Measurements from ENCODE around the gene ABCB4.

The ABCB4 gene

DNA sequence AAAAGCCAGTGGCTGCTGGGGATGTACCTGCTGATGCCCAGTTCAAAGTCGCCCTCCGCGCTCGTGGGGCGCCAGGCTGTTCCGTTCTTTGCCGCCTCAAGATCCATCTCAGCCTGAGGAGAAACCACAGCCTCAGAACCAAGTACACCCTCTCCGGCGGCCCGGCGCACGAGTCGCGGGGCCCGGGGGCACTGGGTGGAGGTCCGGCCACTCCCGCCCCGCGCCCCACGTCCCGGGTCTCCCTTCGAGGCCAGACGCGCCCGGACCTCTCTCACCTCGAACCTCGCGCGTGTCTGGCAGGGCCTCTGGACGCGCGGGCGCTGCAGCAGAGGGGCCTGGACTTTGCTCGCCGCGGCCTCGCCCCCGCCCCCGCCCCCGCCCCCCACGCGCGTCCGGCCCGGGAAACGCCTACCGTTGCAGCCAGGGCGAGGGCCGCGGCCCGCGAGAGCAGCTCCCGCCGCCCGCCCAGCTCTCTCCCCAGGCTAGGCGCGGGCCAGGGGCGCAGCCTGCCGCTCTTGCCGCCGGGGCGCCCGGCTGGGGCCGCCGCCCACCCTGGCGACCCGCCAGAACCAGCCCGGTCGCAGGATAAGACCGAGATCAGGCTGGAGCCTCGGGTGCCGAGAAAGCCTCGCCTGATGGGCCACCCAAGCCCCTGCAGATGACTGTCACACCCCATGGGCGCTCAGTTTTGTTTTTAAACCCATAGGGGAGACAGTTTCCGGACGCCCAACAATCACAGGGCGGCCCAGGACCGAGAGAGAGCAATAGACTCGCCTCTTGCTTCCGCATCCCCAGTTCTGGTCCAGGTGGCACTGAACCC is at the start of gene ABCB4:
Gene ABCB4, minus strand, starts transcription at position 322 of the 820 bp plus-strand sequence. Its CDS starts 215 bp downstream, at position 107.
- no peak within 1 kb of the TSS for H3K27ac ChIP-seq

DNA sequence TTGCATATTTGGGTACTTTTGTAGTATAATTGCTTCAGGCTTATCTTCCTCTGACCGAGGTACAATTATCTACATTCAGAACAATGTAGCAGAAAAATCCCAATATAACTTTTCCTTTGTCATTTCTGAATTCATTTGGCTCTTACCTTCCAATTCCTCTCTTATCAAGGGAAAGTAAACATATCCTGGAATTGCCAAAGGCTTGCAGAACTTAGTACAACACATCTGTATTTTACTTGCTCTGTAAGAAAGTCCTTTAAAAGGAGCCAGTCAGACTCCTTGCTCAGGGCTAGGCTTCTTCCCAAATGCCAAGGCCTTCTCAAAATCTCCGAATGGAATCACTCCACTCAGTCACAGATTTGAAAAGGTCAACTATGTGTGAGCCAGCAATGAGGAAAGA is 43.3 kb upstream of the ABCB4 start:
- TF ChIP-seq, protein P1, sequence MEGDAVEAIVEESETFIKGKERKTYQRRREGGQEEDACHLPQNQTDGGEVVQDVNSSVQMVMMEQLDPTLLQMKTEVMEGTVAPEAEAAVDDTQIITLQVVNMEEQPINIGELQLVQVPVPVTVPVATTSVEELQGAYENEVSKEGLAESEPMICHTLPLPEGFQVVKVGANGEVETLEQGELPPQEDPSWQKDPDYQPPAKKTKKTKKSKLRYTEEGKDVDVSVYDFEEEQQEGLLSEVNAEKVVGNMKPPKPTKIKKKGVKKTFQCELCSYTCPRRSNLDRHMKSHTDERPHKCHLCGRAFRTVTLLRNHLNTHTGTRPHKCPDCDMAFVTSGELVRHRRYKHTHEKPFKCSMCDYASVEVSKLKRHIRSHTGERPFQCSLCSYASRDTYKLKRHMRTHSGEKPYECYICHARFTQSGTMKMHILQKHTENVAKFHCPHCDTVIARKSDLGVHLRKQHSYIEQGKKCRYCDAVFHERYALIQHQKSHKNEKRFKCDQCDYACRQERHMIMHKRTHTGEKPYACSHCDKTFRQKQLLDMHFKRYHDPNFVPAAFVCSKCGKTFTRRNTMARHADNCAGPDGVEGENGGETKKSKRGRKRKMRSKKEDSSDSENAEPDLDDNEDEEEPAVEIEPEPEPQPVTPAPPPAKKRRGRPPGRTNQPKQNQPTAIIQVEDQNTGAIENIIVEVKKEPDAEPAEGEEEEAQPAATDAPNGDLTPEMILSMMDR (IDR thresholded peaks at IDR 0.05), result no peak
- TF ChIP-seq ZFX (IDR thresholded peaks at IDR 0.05; ENCODE audit: borderline replicate concordance), result no peak
- H3K27ac ChIP-seq, result no peak overlapping the region

More for the DNA sequence above, at the start of gene ABCB4:
- TF ChIP-seq, protein P1 (IDR thresholded peaks at IDR 0.05), result no peak
- TF ChIP-seq ZFX (IDR thresholded peaks at IDR 0.05; ENCODE audit: borderline replicate concordance), result no peak

DNA sequence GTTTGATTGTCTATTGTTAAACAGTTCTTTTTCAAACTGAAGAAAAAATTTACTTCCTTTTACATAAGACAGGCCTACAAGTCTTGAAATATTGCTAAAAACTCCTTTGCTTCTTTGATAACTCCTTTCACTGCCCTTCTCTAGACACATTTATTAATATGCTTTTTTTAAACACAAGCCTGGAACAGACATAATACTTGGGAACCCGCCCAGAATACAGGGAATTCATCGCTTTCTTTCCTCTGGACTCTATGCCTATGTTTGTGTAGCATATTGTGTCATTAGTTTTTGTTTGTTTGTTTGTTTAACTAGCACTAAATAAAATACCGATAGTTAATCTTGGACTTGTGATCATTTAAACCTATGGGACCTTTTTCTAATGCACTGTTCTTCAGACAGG is 42.4 kb upstream of the ABCB4 start:
- H3K27ac ChIP-seq, result no peak overlapping the region

DNA sequence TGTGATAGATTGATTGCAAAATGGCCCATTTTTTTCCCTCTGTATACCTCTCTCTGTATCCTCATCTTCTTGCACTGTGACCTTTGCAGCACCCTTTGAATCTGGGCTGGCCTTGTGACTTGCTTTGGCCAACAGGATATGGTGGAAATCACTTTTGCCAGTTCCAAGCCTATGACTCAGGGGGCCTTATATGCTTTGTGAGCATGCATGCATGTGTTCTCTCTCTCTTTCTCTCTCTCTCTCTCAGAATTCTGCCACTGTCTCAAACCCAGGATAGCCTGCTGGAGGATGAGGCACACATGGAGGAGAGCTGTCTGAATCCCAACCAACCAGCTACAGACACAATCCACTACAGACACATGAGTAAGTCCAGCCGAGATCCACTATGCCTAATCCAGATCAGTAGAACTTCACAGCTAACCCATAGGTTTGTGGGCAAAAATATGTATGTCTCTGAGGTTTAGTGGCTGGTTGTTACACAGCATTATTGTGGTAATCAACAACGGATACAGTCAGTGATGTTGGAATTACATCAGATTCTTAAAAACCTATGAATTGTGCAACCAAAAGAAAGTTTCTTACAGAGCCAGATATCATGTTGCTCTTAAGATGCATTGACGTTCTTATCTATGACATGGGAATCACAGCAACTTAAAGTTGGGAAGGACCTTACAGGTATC is 41.8 kb upstream of the ABCB4 start:
- H3K27ac ChIP-seq, result no peak overlapping the region
- no peak for TF ChIP-seq ZFX (IDR thresholded peaks at IDR 0.05; ENCODE audit: borderline replicate concordance)
- TF ChIP-seq, protein P1 (IDR thresholded peaks at IDR 0.05), result no peak

More for the DNA sequence above, 42.4 kb upstream of the ABCB4 start:
- TF ChIP-seq, protein P1 (IDR thresholded peaks at IDR 0.05), result no peak
- TF ChIP-seq ZFX (IDR thresholded peaks at IDR 0.05; ENCODE audit: borderline replicate concordance), result no peak

DNA sequence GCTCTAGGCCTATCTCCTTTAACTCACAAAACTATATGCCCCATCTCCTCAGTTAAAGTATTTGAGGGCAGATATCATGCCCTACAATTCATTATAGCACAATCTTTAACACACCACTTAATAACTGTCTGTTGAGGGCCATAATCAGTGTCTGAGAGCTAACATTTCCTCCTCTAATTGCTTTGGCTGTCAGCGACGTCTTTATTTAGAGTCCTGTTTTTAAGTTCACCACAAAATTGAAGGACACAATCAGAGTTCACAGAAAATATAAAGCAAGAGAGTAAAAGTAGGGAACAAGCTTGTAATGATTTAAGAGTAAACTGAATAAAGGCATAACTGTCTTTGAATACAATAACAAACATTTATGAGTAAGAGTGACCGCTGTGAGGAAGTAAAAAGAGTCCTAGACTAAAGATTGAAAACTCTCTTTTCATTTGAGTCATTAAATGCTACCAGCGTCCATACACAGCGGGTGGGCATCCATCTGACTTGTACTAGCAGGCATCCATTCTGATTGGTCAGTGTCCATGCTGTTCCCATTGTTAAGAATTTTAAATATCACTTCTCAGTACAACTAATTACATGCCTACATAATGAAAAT is 38.4 kb upstream of the ABCB4 start:
- TF ChIP-seq, protein P1 (IDR thresholded peaks at IDR 0.05), result no peak
- no peak for TF ChIP-seq ZFX (IDR thresholded peaks at IDR 0.05; ENCODE audit: borderline replicate concordance)

DNA sequence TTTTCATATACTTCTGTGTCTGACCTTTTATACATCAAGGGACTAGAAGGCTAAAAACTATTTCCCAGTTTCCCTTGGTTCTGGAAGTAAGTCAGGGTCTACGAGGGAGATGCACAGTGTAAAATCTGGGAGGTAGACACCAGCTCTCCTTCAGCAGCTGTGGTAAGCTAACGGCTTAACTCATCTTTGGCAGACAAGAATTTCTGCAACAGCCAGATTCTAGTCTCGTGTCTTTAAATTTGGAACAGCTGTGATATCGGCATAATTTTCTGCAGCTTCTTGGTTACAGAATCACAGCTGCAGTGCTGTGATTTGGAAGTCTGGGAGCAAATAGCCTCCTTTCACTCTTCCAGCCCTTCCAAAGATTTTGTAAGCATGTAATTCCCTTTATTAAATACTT is 37.4 kb upstream of the ABCB4 start:
- H3K27ac ChIP-seq, result no peak overlapping the region
- TF ChIP-seq, protein P1 (IDR thresholded peaks at IDR 0.05), result no peak
- TF ChIP-seq ZFX (IDR thresholded peaks at IDR 0.05; ENCODE audit: borderline replicate concordance), result no peak

More for the DNA sequence above, 38.4 kb upstream of the ABCB4 start:
- H3K27ac ChIP-seq, result no peak overlapping the region

Data from 22Rv1 (cell line).